Activated T-cell treated with anti-CD3 and anti-CD28 coated beads, Interleukin-2, amount 50 U/mL, for 4 hours (primary cell): ENCODE measurements around the gene CUL9. TPM values are rescaled to one million over a fixed set of nuclear protein-coding genes. Genes with fewer than 3 reads are reported as not detected.
A peak's percentile ranks its signal among the peaks of the same experiment; 100 is the strongest.

Experiments
- ATAC-seq, 2 donors: fragments of 200-7000 bp; cut with Tn5 transposase; one replicate each; pipeline ENCODE4 v1.10.0; 2021
- DNase-seq: peaks from one replicate; pipeline ENCODE4 v3.0.0-alpha.2; 2020
- H3K27me3 Mint-ChIP-seq: one replicate; pipeline ENCODE4 v1.8.0; 2021; ENCODE audit warnings: low read depth, mixed read lengths
- H3K36me3 Mint-ChIP-seq: one replicate; pipeline ENCODE4 v1.8.0; 2022; ENCODE audit warnings: mixed read lengths; ENCODE audit not compliant: insufficient read depth
- H3K4me1 Mint-ChIP-seq: one replicate; pipeline ENCODE4 v1.8.0; 2021; ENCODE audit warnings: low read depth, mixed read lengths
- H3K4me3 Mint-ChIP-seq: one replicate; pipeline ENCODE4 v1.8.0; 2021; ENCODE audit warnings: mild to moderate bottlenecking, moderate library complexity, mixed read lengths
- H3K9me3 Mint-ChIP-seq: one replicate; pipeline ENCODE4 v1.8.0; 2021; ENCODE audit warnings: mixed read lengths
- total RNA-seq, 3 donors: library from RNA; stranded (reverse); gene quantifications; one replicate each; pipeline ENCODE4 v1.2.1, GENCODE V29; 2021

The CUL9 gene
- total RNA-seq, 3 donors from 2014 or later, result 29.5 to 32.3 (median 30.4) TPM

DNA sequence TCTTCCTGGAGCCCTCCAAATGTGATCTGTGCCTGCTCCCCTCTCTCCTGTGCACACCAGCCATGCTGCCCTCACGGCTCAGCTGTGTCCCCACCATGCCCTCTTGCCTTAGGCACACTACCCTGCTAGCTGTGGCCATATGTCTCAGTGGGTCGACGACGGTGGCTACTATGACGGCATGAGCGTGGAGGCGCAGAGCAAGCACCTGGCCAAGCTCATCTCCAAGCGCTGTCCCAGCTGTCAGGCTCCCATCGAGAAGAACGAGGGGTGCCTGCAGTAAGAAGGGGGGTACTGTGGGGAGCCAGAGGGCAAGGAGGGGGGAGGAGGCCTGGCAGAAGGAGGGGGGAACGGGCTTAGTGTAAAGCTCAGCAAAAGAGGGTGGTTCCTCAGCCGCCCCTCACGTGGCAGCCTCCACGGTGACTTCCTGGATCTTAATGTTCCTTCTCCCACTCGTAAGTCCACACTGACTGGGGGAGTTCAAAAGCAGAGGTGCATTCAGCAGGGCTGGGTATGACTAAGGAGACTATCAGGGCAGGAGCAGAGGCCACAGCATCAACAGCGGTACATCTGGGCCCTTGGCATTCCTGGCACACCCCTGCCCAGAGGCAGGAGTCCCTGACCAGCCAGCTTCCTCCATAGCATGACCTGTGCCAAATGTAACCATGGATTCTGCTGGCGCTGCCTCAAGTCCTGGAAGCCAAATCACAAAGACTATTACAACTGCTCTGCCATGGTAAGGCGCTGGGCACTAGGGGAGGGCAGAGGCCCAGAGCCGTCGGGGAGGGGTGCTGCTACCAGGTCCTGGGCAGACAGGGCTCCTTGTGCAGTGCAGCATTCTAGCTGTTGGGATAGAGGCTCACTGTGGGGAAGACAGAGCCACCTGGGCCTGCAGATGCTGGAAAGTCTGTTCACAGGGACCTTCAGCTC is 39.3 kb downstream of the CUL9 start:
- Mint-ChIP-seq H3K36me3 (peaks cover 23% of the 10 kb centered on the region), H3K27me3 (no peaks in the 10 kb centered on the region), H3K9me3 (no peaks in the 10 kb centered on the region), H3K4me3 (no peak overlapping the region), H3K4me1 (peaks cover 44% of the 10 kb centered on the region)
- no peak for ATAC-seq
- no peak for DNase-seq

DNA sequence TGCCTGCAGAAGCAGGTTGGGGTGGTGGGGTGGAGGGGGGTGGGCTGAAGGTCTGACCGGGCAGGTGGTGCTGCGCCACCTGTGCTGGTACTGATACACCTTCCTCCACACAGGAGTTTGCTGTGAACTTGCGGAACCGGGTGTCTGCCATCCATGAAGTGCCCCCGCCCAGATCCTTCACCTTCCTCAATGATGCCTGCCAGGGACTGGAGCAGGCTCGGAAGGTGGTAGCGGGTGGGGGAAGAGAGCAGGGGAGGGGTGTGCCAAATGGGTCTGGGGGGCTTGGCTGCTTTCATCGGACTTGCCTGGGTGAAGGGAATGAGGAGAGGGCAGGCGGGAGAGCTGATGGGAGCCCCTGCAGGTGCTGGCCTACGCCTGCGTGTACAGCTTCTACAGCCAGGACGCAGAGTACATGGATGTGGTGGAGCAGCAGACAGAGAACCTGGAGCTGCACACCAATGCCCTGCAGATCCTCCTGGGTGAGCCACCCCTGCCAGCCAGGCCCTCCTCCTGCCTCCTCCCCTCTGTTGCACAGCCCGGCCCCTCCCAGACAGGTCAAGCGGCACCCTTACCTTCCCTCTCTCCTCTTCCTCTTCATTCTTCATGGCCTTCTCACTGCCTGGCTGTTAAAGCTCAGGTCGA is 40.5 kb downstream of the CUL9 start:
- no peak for DNase-seq
- Mint-ChIP-seq H3K4me1 (peaks cover 52% of the 10 kb centered on the region), H3K4me3 (peak overlapping the region; percentile 62), H3K9me3 (no peaks in the 10 kb centered on the region), H3K27me3 (no peaks in the 10 kb centered on the region), H3K36me3 (peaks cover 25% of the 10 kb centered on the region)
- ATAC-seq, result no peak

DNA sequence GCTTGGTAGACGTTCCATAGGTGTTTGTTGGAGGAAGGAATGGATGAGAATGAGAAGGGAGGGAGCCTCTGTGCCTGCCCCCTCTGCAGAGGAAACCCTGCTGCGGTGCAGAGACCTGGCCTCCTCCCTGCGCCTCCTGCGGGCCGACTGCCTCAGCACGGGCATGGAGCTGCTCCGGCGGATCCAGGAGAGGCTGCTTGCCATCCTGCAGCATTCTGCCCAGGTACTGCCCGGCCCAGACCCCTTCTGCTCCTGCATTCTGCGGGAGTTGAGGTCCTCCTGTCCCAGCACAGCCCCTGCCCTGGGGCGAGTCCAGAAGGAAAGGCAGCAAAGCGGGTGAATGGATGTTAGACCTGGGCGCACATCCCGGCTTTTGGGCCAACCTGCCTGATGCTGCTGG is 41.2 kb downstream of the CUL9 start:
- no peak for ATAC-seq
- DNase-seq, result no peak
- Mint-ChIP-seq H3K9me3 (no peaks in the 10 kb centered on the region), H3K4me1 (peaks cover 57% of the 10 kb centered on the region), H3K27me3 (no peaks in the 10 kb centered on the region), H3K36me3 (peaks cover 23% of the 10 kb centered on the region), H3K4me3 (peak overlapping the region; percentile 62)

DNA sequence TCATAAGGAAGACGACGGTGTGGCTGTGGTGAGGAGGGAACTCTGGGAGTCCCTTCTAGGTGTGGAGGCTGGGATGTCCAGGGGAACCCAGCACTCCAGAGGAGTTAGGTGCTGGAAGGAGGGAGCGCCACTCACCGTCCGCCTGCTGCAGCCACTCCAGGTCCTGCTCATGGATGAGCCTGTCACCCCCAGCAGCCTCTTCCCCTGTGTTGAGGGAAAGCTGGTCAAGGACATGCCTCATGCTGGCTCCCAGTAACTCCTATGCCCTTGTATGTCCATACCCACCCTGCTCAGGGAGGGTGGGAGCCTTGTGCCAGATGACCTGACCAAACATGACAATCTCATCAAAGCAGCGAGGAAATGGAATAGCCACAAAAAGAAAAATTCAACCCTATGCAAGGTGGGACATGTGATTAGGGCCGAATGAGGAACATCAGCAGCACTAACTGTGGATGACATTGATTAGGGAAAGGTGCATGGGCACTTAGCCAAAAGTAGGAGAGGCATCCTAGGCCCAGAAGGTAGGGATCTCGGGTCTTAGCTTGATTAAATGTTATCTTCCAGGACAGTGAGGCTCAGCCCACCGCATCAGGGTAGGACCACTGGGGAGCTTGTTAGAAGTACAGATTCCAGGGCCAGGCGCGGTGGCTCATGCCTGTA is 44.3 kb downstream of the CUL9 start:
- H3K36me3 Mint-ChIP-seq, result peaks cover 20% of the 10 kb centered on the region
- H3K9me3 Mint-ChIP-seq, result no peaks in the 10 kb centered on the region
- peak overlapping the region; percentile 35 for H3K4me3 Mint-ChIP-seq
- DNase-seq (no peak), ATAC-seq (no peak)
- H3K27me3 Mint-ChIP-seq, result no peaks in the 10 kb centered on the region
- H3K4me1 Mint-ChIP-seq, result peaks cover 60% of the 10 kb centered on the region

DNA sequence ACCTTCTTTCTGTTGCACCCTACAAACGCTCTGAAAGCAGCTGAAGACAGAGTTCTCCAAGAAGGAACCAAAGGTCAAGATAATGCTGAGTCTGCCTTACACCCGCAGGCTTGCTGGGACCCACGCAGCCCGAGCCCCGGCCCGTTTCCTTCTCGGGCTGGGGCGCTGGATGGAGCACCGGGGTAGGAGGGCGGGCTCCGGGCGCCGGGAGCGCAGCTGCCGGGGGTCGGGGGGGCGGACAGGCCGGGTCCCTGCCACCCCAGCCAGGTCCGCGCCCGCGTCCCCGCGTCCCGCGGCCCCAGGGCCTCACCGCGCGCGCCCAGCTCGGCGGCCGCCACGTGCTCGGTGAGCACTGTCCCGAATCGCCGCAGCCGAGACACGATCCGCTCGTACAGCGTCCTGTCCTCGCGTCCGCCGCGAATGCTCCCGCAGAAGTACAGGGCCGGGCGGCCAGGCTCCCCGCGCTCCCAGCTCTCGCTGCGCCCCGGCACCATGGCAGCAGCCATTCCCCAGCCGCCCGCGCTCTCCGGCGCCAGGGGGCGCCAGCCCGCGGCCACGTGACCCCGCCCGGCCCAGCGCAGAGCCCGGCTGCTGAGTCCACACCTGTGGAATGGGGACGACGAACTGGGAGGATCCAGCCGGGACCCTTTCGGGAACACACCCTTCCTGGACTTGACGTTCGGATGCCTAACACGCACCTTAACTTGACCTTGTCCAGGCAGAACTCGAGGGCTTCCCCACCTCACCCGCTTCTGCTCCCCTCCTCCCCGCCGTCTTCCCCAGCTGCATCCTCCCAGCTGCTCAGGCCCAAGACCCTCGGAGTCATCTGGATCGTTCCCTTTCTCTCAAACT is 47.2 kb downstream of the CUL9 start, which contains the start of gene DNPH1:
Gene DNPH1, minus strand, starts transcription at position 531 of the 852 bp plus-strand sequence. Its CDS starts 25 bp downstream, at position 506.
- H3K4me3 Mint-ChIP-seq, result peak within 1 kb of the TSS; percentile 91
- peaks cover 14% of the 10 kb centered on the region for H3K36me3 Mint-ChIP-seq
- no peaks in the 10 kb centered on the region for H3K9me3 Mint-ChIP-seq
- peaks cover 3% of the 10 kb centered on the region for H3K27me3 Mint-ChIP-seq
- peaks cover 41% of the 10 kb centered on the region for H3K4me1 Mint-ChIP-seq
- peak; percentile 76 for DNase-seq
- peak; percentile 88 to 89 for ATAC-seq

DNA sequence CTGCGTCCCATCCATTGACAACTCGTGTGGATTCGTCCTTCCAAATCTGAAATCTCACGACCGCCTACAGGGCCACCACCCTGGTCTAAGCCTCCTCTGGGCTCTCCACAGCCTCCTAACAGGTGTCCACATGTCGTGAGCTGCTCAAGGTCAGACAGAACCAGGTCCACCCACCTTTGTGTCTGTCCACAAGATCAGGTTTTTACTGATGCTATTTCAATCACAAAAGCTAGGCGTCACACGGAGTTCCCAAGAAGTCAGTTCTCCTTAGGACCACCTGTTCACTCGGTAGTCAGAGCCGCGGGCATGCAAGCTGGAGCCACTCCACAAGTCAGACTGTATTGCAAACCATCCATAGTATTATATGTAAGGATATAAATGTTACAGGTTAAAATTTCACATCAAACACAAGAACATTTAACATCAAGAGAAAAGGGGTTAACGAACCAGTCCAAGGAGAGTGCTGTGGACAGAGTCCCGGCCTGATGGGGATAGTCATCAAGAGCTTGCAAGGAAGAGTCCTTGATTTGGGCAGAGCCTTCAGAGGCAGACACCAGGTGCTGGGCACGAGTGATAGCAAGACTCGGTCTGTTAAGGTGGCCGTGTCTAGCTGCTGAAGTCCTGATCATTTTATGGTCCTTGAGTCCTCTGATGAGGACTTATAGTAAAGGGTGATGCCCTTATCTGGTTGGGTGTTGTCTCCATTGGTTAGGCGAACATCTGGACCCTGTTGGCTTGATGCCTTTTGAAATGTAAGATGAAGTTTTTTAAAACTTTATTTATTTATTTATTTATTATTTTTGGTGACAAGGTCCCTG is 48.0 kb downstream of the CUL9 start:
- Mint-ChIP-seq H3K36me3 (peaks cover 11% of the 10 kb centered on the region), H3K4me3 (peak overlapping the region; percentile 84), H3K4me1 (peaks cover 35% of the 10 kb centered on the region), H3K27me3 (peaks cover 3% of the 10 kb centered on the region), H3K9me3 (no peaks in the 10 kb centered on the region)
- DNase-seq, result no peak
- ATAC-seq, result peak; percentile 1 to 7

DNA sequence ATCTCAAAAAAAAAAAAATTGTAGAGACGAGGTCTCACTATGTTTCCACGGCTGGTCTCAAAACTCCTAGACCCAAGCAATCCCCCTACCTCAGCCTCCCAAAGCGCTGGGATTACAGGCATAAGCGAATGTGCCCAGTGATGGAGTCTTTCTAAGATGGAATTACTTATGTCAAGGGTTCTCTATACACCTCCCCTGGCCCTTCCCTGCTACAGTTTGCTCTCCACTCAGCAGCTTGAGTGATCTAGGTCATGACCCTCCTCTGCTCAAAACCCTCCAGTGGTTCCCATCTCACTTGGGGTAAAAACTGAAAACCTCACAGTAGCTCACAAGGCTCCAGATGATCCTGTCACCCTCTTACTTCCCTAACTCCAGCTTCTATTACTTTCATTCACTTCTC is 49.1 kb downstream of the CUL9 start:
- Mint-ChIP-seq H3K36me3 (peaks cover 6% of the 10 kb centered on the region), H3K9me3 (no peaks in the 10 kb centered on the region), H3K27me3 (peaks cover 3% of the 10 kb centered on the region), H3K4me1 (peaks cover 26% of the 10 kb centered on the region), H3K4me3 (no peak overlapping the region)
- no peak for ATAC-seq
- no peak for DNase-seq

DNA sequence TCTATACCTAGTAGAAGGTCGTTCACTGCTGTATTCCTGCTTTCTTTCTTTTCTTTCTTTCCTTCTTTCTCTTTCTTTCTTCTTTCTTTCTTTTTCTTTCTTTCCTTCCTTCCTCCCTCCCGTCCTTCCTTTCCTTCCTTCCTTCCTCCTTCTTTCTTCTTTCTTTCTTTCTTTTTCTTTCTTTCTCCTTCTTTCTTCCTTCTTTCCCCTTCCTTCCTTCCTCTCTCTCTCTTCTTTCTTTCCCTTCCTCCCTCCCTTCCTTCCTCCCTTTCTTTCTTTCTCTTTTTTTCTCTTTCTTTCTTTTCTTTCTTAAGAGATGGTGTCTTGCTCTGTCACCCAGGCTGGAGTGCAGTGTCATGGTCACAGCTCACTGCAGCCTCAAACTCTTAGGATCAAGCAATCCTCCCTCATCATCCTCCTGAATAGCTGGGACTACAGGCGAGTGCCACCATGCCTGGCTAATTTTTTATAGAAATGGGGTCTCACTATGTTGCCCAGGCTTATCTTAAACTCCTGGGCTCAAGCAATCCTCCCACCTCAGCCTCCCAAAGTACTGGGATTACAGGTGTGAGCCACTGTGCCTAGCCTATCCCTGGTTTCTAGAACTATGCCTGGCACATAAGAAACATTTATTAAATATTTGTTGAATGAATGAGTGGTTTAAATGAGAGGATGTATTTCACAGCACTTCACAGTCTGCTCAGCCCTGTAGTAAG is 49.9 kb downstream of the CUL9 start:
- ATAC-seq, result no peak
- no peaks in the 10 kb centered on the region for H3K9me3 Mint-ChIP-seq
- no peaks in the 10 kb centered on the region for H3K36me3 Mint-ChIP-seq
- H3K4me3 Mint-ChIP-seq, result no peak overlapping the region
- peaks cover 17% of the 10 kb centered on the region for H3K4me1 Mint-ChIP-seq
- DNase-seq, result no peak
- peaks cover 9% of the 10 kb centered on the region for H3K27me3 Mint-ChIP-seq

DNA sequence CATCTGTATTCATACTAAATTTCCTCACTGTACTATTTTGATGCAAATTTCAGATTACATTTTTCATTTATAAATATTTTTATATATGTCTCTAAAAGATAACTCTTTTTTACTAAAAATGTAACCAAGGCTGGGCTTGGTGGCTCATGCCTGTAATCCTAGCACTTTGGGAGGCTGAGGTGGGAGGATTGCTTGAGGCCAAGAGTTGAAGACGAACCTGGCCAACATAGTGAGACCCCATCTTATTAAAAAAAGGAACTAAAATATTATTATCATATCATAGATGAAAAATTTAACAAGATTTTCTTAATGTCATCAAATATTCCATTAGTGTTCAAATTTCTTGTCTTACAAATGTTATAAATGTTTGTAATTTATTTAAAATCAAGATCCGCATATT is 53.8 kb downstream of the CUL9 start:
- Mint-ChIP-seq H3K36me3 (peaks cover 2% of the 10 kb centered on the region), H3K4me1 (no peaks in the 10 kb centered on the region), H3K4me3 (no peak overlapping the region), H3K9me3 (peaks cover 5% of the 10 kb centered on the region), H3K27me3 (peaks cover 33% of the 10 kb centered on the region)
- DNase-seq (no peak), ATAC-seq (no peak)

DNA sequence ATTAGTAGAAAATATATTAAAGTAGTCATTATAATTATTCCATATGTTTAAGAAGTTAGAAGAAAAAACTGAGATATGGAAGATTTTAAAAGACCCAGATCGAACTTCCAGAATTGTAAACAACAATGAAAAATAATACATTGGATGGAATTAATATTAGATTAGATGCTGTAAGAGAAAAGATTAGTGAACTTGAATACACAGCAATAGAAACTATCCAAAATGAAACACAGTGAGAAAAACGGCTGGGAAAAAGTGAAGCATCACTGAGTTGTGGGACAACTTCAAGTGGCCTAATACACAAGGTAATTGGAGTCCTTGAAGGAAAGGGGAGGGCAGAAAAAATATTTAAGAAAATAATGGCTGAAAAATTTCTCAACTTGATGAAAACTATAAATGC is 57.1 kb downstream of the CUL9 start:
- DNase-seq, result no peak
- Mint-ChIP-seq H3K4me3 (no peak overlapping the region), H3K36me3 (peaks cover 2% of the 10 kb centered on the region), H3K27me3 (peaks cover 32% of the 10 kb centered on the region), H3K4me1 (no peaks in the 10 kb centered on the region), H3K9me3 (peaks cover 5% of the 10 kb centered on the region)
- ATAC-seq, result no peak

DNA sequence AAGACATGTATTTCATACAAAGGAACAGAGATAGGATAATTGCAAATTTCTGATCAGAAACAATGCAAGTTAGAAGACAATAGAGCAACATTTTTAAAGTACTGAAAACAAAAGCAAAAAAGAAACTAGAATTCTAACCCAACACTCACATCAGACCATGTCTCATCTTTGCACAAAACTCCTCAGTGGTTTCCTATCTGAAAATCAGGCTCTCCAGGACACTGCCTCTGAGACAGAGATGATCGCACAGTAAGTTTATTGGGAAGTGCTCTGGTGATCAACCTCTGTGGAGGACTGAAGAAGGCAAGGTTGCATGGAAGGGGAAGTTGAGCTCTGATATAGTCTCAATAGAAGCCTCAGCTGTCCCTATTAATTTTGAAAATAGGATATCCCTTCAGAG is 59.0 kb downstream of the CUL9 start:
- Mint-ChIP-seq H3K9me3 (peaks cover 5% of the 10 kb centered on the region), H3K4me3 (no peak overlapping the region), H3K36me3 (peaks cover 2% of the 10 kb centered on the region), H3K4me1 (no peaks in the 10 kb centered on the region), H3K27me3 (peaks cover 32% of the 10 kb centered on the region)
- ATAC-seq (peak; percentile 25 to 27), DNase-seq (no peak)

DNA sequence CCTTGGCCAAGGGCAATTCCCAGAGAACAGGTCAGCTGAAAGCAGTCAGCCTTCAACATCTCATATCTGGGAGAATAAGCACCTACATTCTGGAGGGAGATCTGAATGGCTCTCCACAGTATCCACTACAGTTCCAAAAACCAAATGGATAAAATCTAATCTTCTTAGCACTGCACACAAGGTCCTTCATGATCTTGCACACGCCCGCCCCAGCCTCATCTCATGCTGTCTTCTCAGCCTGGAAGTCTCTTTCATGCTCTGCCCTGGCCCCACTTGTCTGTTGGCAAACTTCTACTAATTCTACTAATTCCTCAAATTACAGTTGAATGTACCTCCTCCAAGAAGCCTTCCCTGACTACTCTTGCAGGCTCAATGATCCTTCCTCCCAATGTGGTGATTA is 59.5 kb downstream of the CUL9 start:
- DNase-seq, result no peak
- no peaks in the 10 kb centered on the region for H3K4me1 Mint-ChIP-seq
- no peak overlapping the region for H3K4me3 Mint-ChIP-seq
- peaks cover 2% of the 10 kb centered on the region for H3K36me3 Mint-ChIP-seq
- H3K27me3 Mint-ChIP-seq, result peaks cover 28% of the 10 kb centered on the region
- no peak for ATAC-seq
- peaks cover 5% of the 10 kb centered on the region for H3K9me3 Mint-ChIP-seq
